HepG2 (cell line): Measurements from ENCODE around the gene STX5. TPM values are rescaled to one million over a fixed set of nuclear protein-coding genes. Genes with fewer than 3 reads are reported as not detected.
A peak's percentile ranks its signal among the peaks of the same experiment; 100 is the strongest.

Source experiments
- EHMT2 ChIP-seq: fragments of 200-600 bp; sonication (generic); IDR thresholded peaks from 2 replicates; pipeline ENCODE4 v1.7.0; 2017; ENCODE audit warnings: antibody characterized with exemption, low read depth, low read length, borderline replicate concordance
- FIP1L1 ChIP-seq: fragments of 200-400 bp; formaldehyde crosslinking; IDR thresholded peaks from 2 replicates; pipeline ENCODE4 v1.6.1; 2018; ENCODE audit warnings: low read depth, mild to moderate bottlenecking, low read length, moderate library complexity, borderline replicate concordance; ENCODE audit not compliant: insufficient read depth
- GABPA ChIP-seq, 2 experiments: IDR thresholded peaks; 2 replicates each; pipeline ENCODE4 v1.6.1; 2011 to 2016; ENCODE audit warnings: low read depth in 2 of 2, low read length in 1 of 2, missing biosample characterization in 1 of 2, missing genetic modification characterization in 1 of 2
- HCFC1 ChIP-seq: fragments of 150-350 bp; IDR thresholded peaks from 2 replicates; pipeline ENCODE4 v1.6.1; 2014; ENCODE audit warnings: low read depth, low read length
- IKZF4 ChIP-seq: sonication (generic); formaldehyde crosslinking; IDR thresholded peaks from 2 replicates; pipeline ENCODE4 v1.5.1; 2020; ENCODE audit warnings: borderline replicate concordance, mild to moderate bottlenecking, low read depth, missing genetic modification reagents; ENCODE audit errors: not compliant biosample characterization
- MTF1 ChIP-seq: sonication (generic); formaldehyde crosslinking; IDR thresholded peaks from 2 replicates; pipeline ENCODE4 v1.5.0; 2020; ENCODE audit warnings: missing genetic modification reagents
- MZF1 ChIP-seq: sonication (generic); formaldehyde crosslinking; IDR thresholded peaks from 2 replicates; pipeline ENCODE4 v1.8.1; 2023; ENCODE audit warnings: mild to moderate bottlenecking, missing genetic modification reagents, borderline replicate concordance
- NFIB ChIP-seq: sonication (generic); formaldehyde crosslinking; IDR thresholded peaks from 2 replicates; pipeline ENCODE4 v1.9.0; 2021; ENCODE audit warnings: missing genetic modification reagents, mild to moderate bottlenecking, borderline replicate concordance
- POLR2AphosphoS5 ChIP-seq: IDR thresholded peaks from 2 replicates; pipeline ENCODE4 v1.6.1; 2012; ENCODE audit warnings: low read depth, low read length
- RAD51 ChIP-seq: fragments of 450-650 bp; IDR thresholded peaks from 2 replicates; pipeline ENCODE4 v1.6.1; 2016; ENCODE audit warnings: borderline replicate concordance
- YEATS4 ChIP-seq: sonication (generic); formaldehyde crosslinking; IDR thresholded peaks from 2 replicates; pipeline ENCODE4 v1.4.0; 2020; ENCODE audit warnings: missing genetic modification reagents, borderline replicate concordance
- ZNF468 ChIP-seq: sonication (generic); formaldehyde crosslinking; IDR thresholded peaks from 2 replicates; pipeline ENCODE4 v1.8.0; 2022; ENCODE audit warnings: mild to moderate bottlenecking, moderate library complexity, missing genetic modification reagents
- ZNF850 ChIP-seq: sonication (generic); formaldehyde crosslinking; conservative IDR thresholded peaks from 2 replicates; pipeline ENCODE4 v1.9.0; 2021; ENCODE audit warnings: mild to moderate bottlenecking, missing genetic modification reagents
- ZNF883 ChIP-seq: sonication (generic); formaldehyde crosslinking; IDR thresholded peaks from 2 replicates; pipeline ENCODE4 v1.5.1; 2020; ENCODE audit warnings: mild to moderate bottlenecking, missing genetic modification reagents; ENCODE audit errors: not compliant biosample characterization
- polyA plus RNA-seq, 8 experiments: library from polyadenylated mRNA; depleted of rRNA in 3 of 8; stranded (reverse) in 7 of 8; unstranded in 1 of 8; fragments of >200 nt; fragmentation: Illumina TruSeq in 4 of 8; extraction: Trizol in 4 of 8; gene quantifications; 2 replicates each; pipeline versions ENCODE4 v1.2.1 to v1.2.3, GENCODE V29; 2011 to 2016; ENCODE audit warnings: low read depth in 4 of 8, missing spikeins in 1 of 8, mixed read lengths in 1 of 8; ENCODE audit not compliant: insufficient read depth in 1 of 8
- total RNA-seq, 5 experiments: library from RNA; depleted of rRNA; stranded (reverse); fragments of >200 nt; fragmentation: Illumina TruSeq; extraction: Trizol; gene quantifications; 2 replicates each; pipeline ENCODE4 v1.2.3, GENCODE V29; 2016; ENCODE audit warnings: low read depth in 1 of 5
- TF ChIP-seq, protein P1 (sequence below), 2 experiments: fragments of 450-650 bp in 1 of 2; sonication (generic) in 1 of 2; formaldehyde crosslinking in 1 of 2; IDR thresholded peaks; 2 replicates each; pipeline versions ENCODE4 v1.6.1 to v1.8.0; 2016 to 2022; ENCODE audit warnings: antibody characterized with exemption in 1 of 2, mild to moderate bottlenecking in 1 of 2, missing genetic modification reagents in 1 of 2
- TF ChIP-seq, protein P2 (sequence below): IDR thresholded peaks from 2 replicates; pipeline ENCODE4 v1.6.1; 2016; ENCODE audit warnings: missing genetic modification reagents, missing compliant biosample characterization
- TF ChIP-seq, protein P3 (sequence below): IDR thresholded peaks from 2 replicates; pipeline ENCODE4 v1.6.1; 2016; ENCODE audit warnings: low read depth, borderline replicate concordance
- TF ChIP-seq, protein P4 (sequence below): sonication (generic); formaldehyde crosslinking; IDR thresholded peaks from 2 replicates; pipeline ENCODE4 v1.5.0; 2020; ENCODE audit warnings: missing genetic modification reagents

Gene STX5
- total and polyA plus RNA-seq, 2 of the 13 experiments (the other 11 are each of a cell fraction or from before 2014, with no cell fraction given) = 26.9 to 30.0 TPM

DNA sequence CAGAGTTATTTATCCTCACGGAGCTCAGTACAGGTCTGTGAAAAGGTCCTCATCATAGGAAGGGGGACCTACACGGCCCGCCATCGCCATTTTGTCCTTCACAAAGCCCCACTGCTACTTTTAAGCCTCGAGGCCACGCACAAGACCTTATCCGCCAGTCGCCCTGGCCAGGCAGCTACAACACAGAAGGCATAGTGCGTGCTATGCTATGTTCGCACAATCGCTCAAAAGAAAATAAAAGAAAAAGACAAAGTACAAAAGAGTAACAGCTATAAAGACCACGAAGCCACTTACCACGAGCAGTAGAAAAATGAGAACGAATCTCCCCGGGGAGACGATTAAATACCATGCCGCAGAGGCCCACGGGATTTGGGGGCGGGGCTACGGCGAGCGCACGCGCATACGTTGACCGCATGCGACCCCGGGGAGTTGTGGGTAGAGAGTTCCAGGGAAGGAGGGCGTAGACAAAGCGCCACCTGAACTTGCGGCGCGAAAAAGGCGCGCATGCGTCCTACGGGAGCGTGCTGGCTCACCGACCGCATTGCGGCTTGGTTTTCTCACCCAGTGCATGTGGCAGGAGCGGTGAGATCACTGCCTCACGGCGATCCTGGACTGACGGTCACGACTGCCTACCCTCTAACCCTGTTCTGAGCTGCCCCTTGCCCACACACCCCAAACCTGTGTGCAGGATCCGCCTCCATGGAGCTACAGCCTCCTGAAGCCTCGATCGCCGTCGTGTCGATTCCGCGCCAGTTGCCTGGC lies 23.9 kb upstream of the STX5 start (continued):
- TF ChIP-seq ZNF468 (CRISPR knock-in tag) = peak; percentile 93
- TF ChIP-seq ZNF883 (CRISPR knock-in tag) = peak; percentile 97
- TF ChIP-seq MTF1 = 0 out of 2 replicates have a peak, but pooled peaks have one; percentile 78
- peak; percentile 100 for TF ChIP-seq POLR2AphosphoS5
- TF ChIP-seq MZF1 (CRISPR knock-in tag) = no peak; the same call in 1 of the 2 replicates
- TF ChIP-seq IKZF4 (CRISPR knock-in tag) = peak; percentile 99
- TF ChIP-seq YEATS4 = peak; percentile 99
- TF ChIP-seq, protein P1, sequence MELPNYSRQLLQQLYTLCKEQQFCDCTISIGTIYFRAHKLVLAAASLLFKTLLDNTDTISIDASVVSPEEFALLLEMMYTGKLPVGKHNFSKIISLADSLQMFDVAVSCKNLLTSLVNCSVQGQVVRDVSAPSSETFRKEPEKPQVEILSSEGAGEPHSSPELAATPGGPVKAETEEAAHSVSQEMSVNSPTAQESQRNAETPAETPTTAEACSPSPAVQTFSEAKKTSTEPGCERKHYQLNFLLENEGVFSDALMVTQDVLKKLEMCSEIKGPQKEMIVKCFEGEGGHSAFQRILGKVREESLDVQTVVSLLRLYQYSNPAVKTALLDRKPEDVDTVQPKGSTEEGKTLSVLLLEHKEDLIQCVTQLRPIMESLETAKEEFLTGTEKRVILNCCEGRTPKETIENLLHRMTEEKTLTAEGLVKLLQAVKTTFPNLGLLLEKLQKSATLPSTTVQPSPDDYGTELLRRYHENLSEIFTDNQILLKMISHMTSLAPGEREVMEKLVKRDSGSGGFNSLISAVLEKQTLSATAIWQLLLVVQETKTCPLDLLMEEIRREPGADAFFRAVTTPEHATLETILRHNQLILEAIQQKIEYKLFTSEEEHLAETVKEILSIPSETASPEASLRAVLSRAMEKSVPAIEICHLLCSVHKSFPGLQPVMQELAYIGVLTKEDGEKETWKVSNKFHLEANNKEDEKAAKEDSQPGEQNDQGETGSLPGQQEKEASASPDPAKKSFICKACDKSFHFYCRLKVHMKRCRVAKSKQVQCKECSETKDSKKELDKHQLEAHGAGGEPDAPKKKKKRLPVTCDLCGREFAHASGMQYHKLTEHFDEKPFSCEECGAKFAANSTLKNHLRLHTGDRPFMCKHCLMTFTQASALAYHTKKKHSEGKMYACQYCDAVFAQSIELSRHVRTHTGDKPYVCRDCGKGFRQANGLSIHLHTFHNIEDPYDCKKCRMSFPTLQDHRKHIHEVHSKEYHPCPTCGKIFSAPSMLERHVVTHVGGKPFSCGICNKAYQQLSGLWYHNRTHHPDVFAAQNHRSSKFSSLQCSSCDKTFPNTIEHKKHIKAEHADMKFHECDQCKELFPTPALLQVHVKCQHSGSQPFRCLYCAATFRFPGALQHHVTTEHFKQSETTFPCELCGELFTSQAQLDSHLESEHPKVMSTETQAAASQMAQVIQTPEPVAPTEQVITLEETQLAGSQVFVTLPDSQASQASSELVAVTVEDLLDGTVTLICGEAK (IDR thresholded peaks at IDR 0.05) = no peak; the same call in 1 of the 2 replicates
- TF ChIP-seq, protein P1 (CRISPR knock-in tag; IDR thresholded peaks at IDR 0.05) = peak; percentile 90
- TF ChIP-seq RAD51 = no peak
- no peak for TF ChIP-seq EHMT2
- no peak for TF ChIP-seq ZNF850 (CRISPR knock-in tag)
- TF ChIP-seq, protein P2, sequence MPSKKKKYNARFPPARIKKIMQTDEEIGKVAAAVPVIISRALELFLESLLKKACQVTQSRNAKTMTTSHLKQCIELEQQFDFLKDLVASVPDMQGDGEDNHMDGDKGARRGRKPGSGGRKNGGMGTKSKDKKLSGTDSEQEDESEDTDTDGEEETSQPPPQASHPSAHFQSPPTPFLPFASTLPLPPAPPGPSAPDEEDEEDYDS (CRISPR knock-in tag) = peak; percentile 99
- TF ChIP-seq HCFC1 = peak; percentile 34; the same call in 1 of the 2 replicates
- TF ChIP-seq GABPA (IDR thresholded peaks at IDR 0.05; ENCODE audit: low read depth, low read length) = no peak
- TF ChIP-seq GABPA (CRISPR knock-in tag; IDR thresholded peaks at IDR 0.05; ENCODE audit: low read depth) = peak; percentile 65
- TF ChIP-seq, protein P3, sequence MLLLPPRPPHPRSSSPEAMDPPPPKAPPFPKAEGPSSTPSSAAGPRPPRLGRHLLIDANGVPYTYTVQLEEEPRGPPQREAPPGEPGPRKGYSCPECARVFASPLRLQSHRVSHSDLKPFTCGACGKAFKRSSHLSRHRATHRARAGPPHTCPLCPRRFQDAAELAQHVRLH = peak; percentile 97
- TF ChIP-seq NFIB (CRISPR knock-in tag) = no peak
- TF ChIP-seq FIP1L1 = no peak
- TF ChIP-seq, protein P4, sequence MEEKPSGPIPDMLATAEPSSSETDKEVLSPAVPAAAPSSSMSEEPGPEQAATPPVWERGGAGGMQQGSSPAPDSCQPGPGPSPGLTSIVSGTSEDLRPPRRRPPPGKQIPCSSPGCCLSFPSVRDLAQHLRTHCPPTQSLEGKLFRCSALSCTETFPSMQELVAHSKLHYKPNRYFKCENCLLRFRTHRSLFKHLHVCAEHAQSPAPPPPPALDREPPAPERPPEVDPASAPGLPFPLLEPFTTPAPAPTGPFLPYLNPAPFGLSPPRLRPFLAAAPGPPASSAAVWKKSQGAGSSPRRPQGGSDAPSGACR (CRISPR knock-in tag) = no peak
